ENCODE measurements around the gene EPHA3.
A peak's percentile ranks its signal among the peaks of the same experiment; 100 is the strongest.

EPHA3 gene

GRCh38 chr3:89155811-89156210, 48.4 kb downstream of the EPHA3 start:
- H2AFZ ChIP-seq (ENCODE audit: low read depth, low read length), result no peak overlapping the region
- no peak overlapping the region for H3K4ac ChIP-seq (ENCODE audit: low read depth in 1 of 2, low read length in 2 of 2)
- no peaks in the 10 kb centered on the region for H3K9me3 ChIP-seq (ENCODE audit: control insufficient read depth, low read length)
- H3K36me3 ChIP-seq (ENCODE audit: control insufficient read depth in 1 of 2, insufficient read depth in 2 of 2, low read depth in 1 of 2, low read length in 2 of 2), result no peaks in the 10 kb centered on the region
- H2BK12ac ChIP-seq (ENCODE audit: low read length in 2 of 2), result no peak overlapping the region
- no peak overlapping the region for H4K8ac ChIP-seq (ENCODE audit: low read length)
- H2BK5ac ChIP-seq (ENCODE audit: low read depth, low read length, poor library complexity, severe bottlenecking), result no peak overlapping the region
- H4K91ac ChIP-seq (ENCODE audit: low read length), result no peak overlapping the region
- H3K79me1 ChIP-seq (replicated peaks; ENCODE audit: low read length, poor library complexity, severe bottlenecking), result no peaks in the 10 kb centered on the region
- 23% methylated on average over 4 of the region's 6 CpGs for WGBS
- H3K4me2 ChIP-seq (ENCODE audit: low read length, poor library complexity, severe bottlenecking), result no peak overlapping the region
- H2BK120ac ChIP-seq (ENCODE audit: low read depth, low read length), result no peak overlapping the region
- no peak overlapping the region for H3K23ac ChIP-seq (ENCODE audit: low read length in 2 of 2)
- H3K27ac ChIP-seq (ENCODE audit: low read length, poor library complexity, severe bottlenecking), result no peak overlapping the region
- DNase-seq, result peak; percentile 20
- H2BK15ac ChIP-seq (ENCODE audit: low read depth, poor library complexity, severe bottlenecking), result no peak overlapping the region
- H3K18ac ChIP-seq (ENCODE audit: low read depth in 1 of 2, low read length in 2 of 2), result no peak overlapping the region
- H3K9ac ChIP-seq (ENCODE audit: low read length), result no peak overlapping the region
- H3K27me3 ChIP-seq (ENCODE audit: control insufficient read depth in 1 of 2, insufficient read depth in 1 of 2, low read length in 2 of 2), result no peaks in the 10 kb centered on the region
- H3K4me3 ChIP-seq (ENCODE audit: insufficient read depth in 1 of 2, low read depth in 1 of 2, low read length in 2 of 2), result no peak overlapping the region
- no peak overlapping the region for H2AK5ac ChIP-seq (ENCODE audit: low read length, severe bottlenecking)
- H3K14ac ChIP-seq (ENCODE audit: low read length in 2 of 2), result no peak overlapping the region
- no peaks in the 10 kb centered on the region for H3K4me1 ChIP-seq (ENCODE audit: control insufficient read depth, insufficient read depth, low read depth, low read length)

GRCh38 chr3:89157575-89157974, 50.2 kb downstream of the EPHA3 start:
- H3K18ac ChIP-seq (ENCODE audit: low read depth in 1 of 2, low read length in 2 of 2), result no peak overlapping the region
- no peak overlapping the region for H2BK12ac ChIP-seq (ENCODE audit: low read length in 2 of 2)
- no peaks in the 10 kb centered on the region for H3K36me3 ChIP-seq (ENCODE audit: control insufficient read depth in 1 of 2, insufficient read depth in 2 of 2, low read depth in 1 of 2, low read length in 2 of 2)
- H3K4me3 ChIP-seq (ENCODE audit: insufficient read depth in 1 of 2, low read depth in 1 of 2, low read length in 2 of 2), result no peak overlapping the region
- H2AK5ac ChIP-seq (ENCODE audit: low read length, severe bottlenecking), result no peak overlapping the region
- no peak overlapping the region for H2BK5ac ChIP-seq (ENCODE audit: low read depth, low read length, poor library complexity, severe bottlenecking)
- no peak overlapping the region for H3K9ac ChIP-seq (ENCODE audit: low read length)
- H3K4me2 ChIP-seq (ENCODE audit: low read length, poor library complexity, severe bottlenecking), result no peak overlapping the region
- H4K91ac ChIP-seq (ENCODE audit: low read length), result no peak overlapping the region
- no peak overlapping the region for H3K23ac ChIP-seq (ENCODE audit: low read length in 2 of 2)
- no peaks in the 10 kb centered on the region for H3K9me3 ChIP-seq (ENCODE audit: control insufficient read depth, low read length)
- no peak overlapping the region for H3K27ac ChIP-seq (ENCODE audit: low read length, poor library complexity, severe bottlenecking)
- no peak overlapping the region for H3K14ac ChIP-seq (ENCODE audit: low read length in 2 of 2)
- H3K27me3 ChIP-seq (ENCODE audit: control insufficient read depth in 1 of 2, insufficient read depth in 1 of 2, low read length in 2 of 2), result no peaks in the 10 kb centered on the region
- H2BK15ac ChIP-seq (ENCODE audit: low read depth, poor library complexity, severe bottlenecking), result no peak overlapping the region
- H4K8ac ChIP-seq (ENCODE audit: low read length), result no peak overlapping the region
- no peak overlapping the region for H3K4ac ChIP-seq (ENCODE audit: low read depth in 1 of 2, low read length in 2 of 2)
- H3K79me1 ChIP-seq (replicated peaks; ENCODE audit: low read length, poor library complexity, severe bottlenecking), result no peaks in the 10 kb centered on the region
- no peaks in the 10 kb centered on the region for H3K4me1 ChIP-seq (ENCODE audit: control insufficient read depth, insufficient read depth, low read depth, low read length)
- no peak overlapping the region for H2BK120ac ChIP-seq (ENCODE audit: low read depth, low read length)
- 84% methylated on average over 2 of the region's 3 CpGs for WGBS
- no peak overlapping the region for H2AFZ ChIP-seq (ENCODE audit: low read depth, low read length)
- no peak for DNase-seq

GRCh38 chr3:89159605-89160004, 52.2 kb downstream of the EPHA3 start:
- no peak overlapping the region for H2AFZ ChIP-seq (ENCODE audit: low read depth, low read length)
- H4K91ac ChIP-seq (ENCODE audit: low read length), result no peak overlapping the region
- H4K8ac ChIP-seq (ENCODE audit: low read length), result no peak overlapping the region
- H3K4ac ChIP-seq (ENCODE audit: low read depth in 1 of 2, low read length in 2 of 2), result no peak overlapping the region
- no peaks in the 10 kb centered on the region for H3K79me1 ChIP-seq (replicated peaks; ENCODE audit: low read length, poor library complexity, severe bottlenecking)
- no peak overlapping the region for H3K4me3 ChIP-seq (ENCODE audit: insufficient read depth in 1 of 2, low read depth in 1 of 2, low read length in 2 of 2)
- no peaks in the 10 kb centered on the region for H3K36me3 ChIP-seq (ENCODE audit: control insufficient read depth in 1 of 2, insufficient read depth in 2 of 2, low read depth in 1 of 2, low read length in 2 of 2)
- H3K4me1 ChIP-seq (ENCODE audit: control insufficient read depth, insufficient read depth, low read depth, low read length), result no peaks in the 10 kb centered on the region
- no peak overlapping the region for H3K18ac ChIP-seq (ENCODE audit: low read depth in 1 of 2, low read length in 2 of 2)
- no peak overlapping the region for H2BK120ac ChIP-seq (ENCODE audit: low read depth, low read length)
- H3K9me3 ChIP-seq (ENCODE audit: control insufficient read depth, low read length), result no peaks in the 10 kb centered on the region
- no peak overlapping the region for H3K14ac ChIP-seq (ENCODE audit: low read length in 2 of 2)
- H2AK5ac ChIP-seq (ENCODE audit: low read length, severe bottlenecking), result no peak overlapping the region
- no peak overlapping the region for H2BK12ac ChIP-seq (ENCODE audit: low read length in 2 of 2)
- H3K9ac ChIP-seq (ENCODE audit: low read length), result no peak overlapping the region
- H3K27ac ChIP-seq (ENCODE audit: low read length, poor library complexity, severe bottlenecking), result no peak overlapping the region
- no CpG with 5 or more reads among the region's 2 CpGs for WGBS
- H3K4me2 ChIP-seq (ENCODE audit: low read length, poor library complexity, severe bottlenecking), result no peak overlapping the region
- no peak for DNase-seq
- H3K23ac ChIP-seq (ENCODE audit: low read length in 2 of 2), result no peak overlapping the region
- no peak overlapping the region for H2BK15ac ChIP-seq (ENCODE audit: low read depth, poor library complexity, severe bottlenecking)
- no peak overlapping the region for H2BK5ac ChIP-seq (ENCODE audit: low read depth, low read length, poor library complexity, severe bottlenecking)
- no peaks in the 10 kb centered on the region for H3K27me3 ChIP-seq (ENCODE audit: control insufficient read depth in 1 of 2, insufficient read depth in 1 of 2, low read length in 2 of 2)

GRCh38 chr3:89164774-89165173, 57.4 kb downstream of the EPHA3 start:
- Histone ChIP-seq H3K23ac (ENCODE audit: low read length in 2 of 2) (no peak overlapping the region), H2BK5ac (ENCODE audit: low read depth, low read length, poor library complexity, severe bottlenecking) (no peak overlapping the region), H3K27me3 (ENCODE audit: control insufficient read depth in 1 of 2, insufficient read depth in 1 of 2, low read length in 2 of 2) (no peaks in the 10 kb centered on the region), H2BK15ac (ENCODE audit: low read depth, poor library complexity, severe bottlenecking) (no peak overlapping the region), H4K91ac (ENCODE audit: low read length) (no peak overlapping the region), H3K9ac (ENCODE audit: low read length) (no peak overlapping the region), H2BK120ac (ENCODE audit: low read depth, low read length) (no peak overlapping the region), H4K8ac (ENCODE audit: low read length) (no peak overlapping the region), H3K27ac (ENCODE audit: low read length, poor library complexity, severe bottlenecking) (no peak overlapping the region), H2AFZ (ENCODE audit: low read depth, low read length) (no peak overlapping the region), H3K4me1 (ENCODE audit: control insufficient read depth, insufficient read depth, low read depth, low read length) (no peaks in the 10 kb centered on the region), H3K14ac (ENCODE audit: low read length in 2 of 2) (no peak overlapping the region), H3K18ac (ENCODE audit: low read depth in 1 of 2, low read length in 2 of 2) (no peak overlapping the region), H3K79me1 (replicated peaks; ENCODE audit: low read length, poor library complexity, severe bottlenecking) (no peaks in the 10 kb centered on the region), H3K4me2 (ENCODE audit: low read length, poor library complexity, severe bottlenecking) (no peak overlapping the region), H3K36me3 (ENCODE audit: control insufficient read depth in 1 of 2, insufficient read depth in 2 of 2, low read depth in 1 of 2, low read length in 2 of 2) (no peaks in the 10 kb centered on the region), H3K4ac (ENCODE audit: low read depth in 1 of 2, low read length in 2 of 2) (no peak overlapping the region), H2AK5ac (ENCODE audit: low read length, severe bottlenecking) (no peak overlapping the region), H3K9me3 (ENCODE audit: control insufficient read depth, low read length) (no peaks in the 10 kb centered on the region), H2BK12ac (ENCODE audit: low read length in 2 of 2) (no peak overlapping the region), H3K4me3 (ENCODE audit: insufficient read depth in 1 of 2, low read depth in 1 of 2, low read length in 2 of 2) (no peak overlapping the region)
- no peak for DNase-seq

Data from mesenchymal stem cell (in vitro differentiated cells and primary cell).